ENCODE data around the gene EFCAB8. TPM values are rescaled to one million over a fixed set of nuclear protein-coding genes. Genes with fewer than 3 reads are reported as not detected.

Gene EFCAB8
- total RNA-seq, 1 experiment from 2014 or later: not detected

- ChIA-PET CTCF (no interaction called here), POLR2A (ENCODE audit: unreplicated experiment) (no interaction called here)
- H3K36me3 ChIP-seq (ENCODE audit: low read depth): no peaks in the 10 kb centered on the region
- no peaks in the 10 kb centered on the region for H3K9me3 ChIP-seq (ENCODE audit: insufficient read depth, low read depth)
- intact Hi-C loops (cut with micrococcal nuclease; ENCODE audit: unreplicated experiment): no loop called here
- no peaks in the 10 kb centered on the region for H3K9me2 ChIP-seq (ENCODE audit: insufficient read depth)
- H3K4me3 ChIP-seq: no peak overlapping the region
- peaks cover 26% of the 10 kb centered on the region for H3K27me3 ChIP-seq (ENCODE audit: insufficient read depth, low read depth)
- TF ChIP-seq EZH2 (IDR thresholded peaks at IDR 0.05; ENCODE audit: low read depth) (no peak), CTCF (conservative IDR thresholded peaks at IDR 0.05) (no peak)
- H3F3A ChIP-seq (ENCODE audit: insufficient read depth, low read depth): no peaks in the 10 kb centered on the region
- no peaks in the 10 kb centered on the region for H3K4me1 ChIP-seq (replicated peaks; ENCODE audit: insufficient read depth)
- H4K20me1 ChIP-seq (ENCODE audit: insufficient read depth): no peaks in the 10 kb centered on the region
- H3K27ac ChIP-seq: no peak overlapping the region
- H3K79me2 ChIP-seq (ENCODE audit: low read depth): no peaks in the 10 kb centered on the region
- no peak overlapping the region for H3K4me2 ChIP-seq
- BruUV-seq (replicated peaks): no TSS peak
- DNase-seq: no peak
- no peak overlapping the region for H2AFZ ChIP-seq
Observed at GRCh38 chr20:32875673-32876072, 16.9 kb downstream of the EFCAB8 start.

- no peaks in the 10 kb centered on the region for H3K4me1 ChIP-seq (replicated peaks; ENCODE audit: insufficient read depth)
- H3F3A ChIP-seq (ENCODE audit: insufficient read depth, low read depth): no peaks in the 10 kb centered on the region
- CTCF ChIA-PET: no interaction called here
- no peak overlapping the region for H2AFZ ChIP-seq
- peaks cover 39% of the 10 kb centered on the region for H3K27me3 ChIP-seq (ENCODE audit: insufficient read depth, low read depth)
- DNase-seq: no peak
- H3K36me3 ChIP-seq (ENCODE audit: low read depth): no peaks in the 10 kb centered on the region
- H3K27ac ChIP-seq: no peak overlapping the region
- H3K4me3 ChIP-seq: no peak overlapping the region
- H3K9me2 ChIP-seq (ENCODE audit: insufficient read depth): no peaks in the 10 kb centered on the region
- H3K79me2 ChIP-seq (ENCODE audit: low read depth): no peaks in the 10 kb centered on the region
- no peaks in the 10 kb centered on the region for H4K20me1 ChIP-seq (ENCODE audit: insufficient read depth)
- intact Hi-C loops (cut with micrococcal nuclease; ENCODE audit: unreplicated experiment): no loop called here
- H3K9me3 ChIP-seq (ENCODE audit: insufficient read depth, low read depth): no peaks in the 10 kb centered on the region
- POLR2A ChIA-PET (ENCODE audit: unreplicated experiment): no interaction called here
- no peak for TF ChIP-seq CTCF (conservative IDR thresholded peaks at IDR 0.05)
- no peak for TF ChIP-seq EZH2 (IDR thresholded peaks at IDR 0.05; ENCODE audit: low read depth)
- no peak overlapping the region for H3K4me2 ChIP-seq
- BruUV-seq (replicated peaks): no TSS peak
Observed at GRCh38 chr20:32877507-32877906, 18.8 kb downstream of the EFCAB8 start.

GRCh38 chr20:32878820-32879219 lies 20.1 kb downstream of the EFCAB8 start:
- no peak overlapping the region for H2AFZ ChIP-seq
- intact Hi-C loops (cut with micrococcal nuclease; ENCODE audit: unreplicated experiment): no loop called here
- BruUV-seq (replicated peaks): no TSS peak

More at GRCh38 chr20:32878820-32879219, 20.1 kb downstream of the EFCAB8 start:
- Histone ChIP-seq H4K20me1 (ENCODE audit: insufficient read depth) (no peaks in the 10 kb centered on the region), H3K4me2 (no peak overlapping the region), H3K9me3 (ENCODE audit: insufficient read depth, low read depth) (no peaks in the 10 kb centered on the region), H3K36me3 (ENCODE audit: low read depth) (no peaks in the 10 kb centered on the region), H3K79me2 (ENCODE audit: low read depth) (no peaks in the 10 kb centered on the region), H3F3A (ENCODE audit: insufficient read depth, low read depth) (no peaks in the 10 kb centered on the region), H3K27me3 (ENCODE audit: insufficient read depth, low read depth) (peaks cover 40% of the 10 kb centered on the region), H3K4me1 (replicated peaks; ENCODE audit: insufficient read depth) (no peaks in the 10 kb centered on the region), H3K9me2 (ENCODE audit: insufficient read depth) (no peaks in the 10 kb centered on the region), H3K27ac (no peak overlapping the region), H3K4me3 (no peak overlapping the region)
- CTCF ChIA-PET: no interaction called here
- DNase-seq: no peak
- TF ChIP-seq EZH2 (IDR thresholded peaks at IDR 0.05; ENCODE audit: low read depth) (no peak), CTCF (conservative IDR thresholded peaks at IDR 0.05) (no peak)
- POLR2A ChIA-PET (ENCODE audit: unreplicated experiment): no interaction called here
